ENCODE measurements around the gene L2HGDH.

Gene L2HGDH

GRCh38 chr14:50229681-50230080, 82.3 kb downstream of the L2HGDH start:
- DNase-seq (ENCODE audit: low spot score) = no peak

- no peak for DNase-seq (ENCODE audit: low spot score)
Measured at GRCh38 chr14:50228313-50228712, 83.7 kb downstream of the L2HGDH start.

- no peak for DNase-seq (ENCODE audit: low spot score)
Measured at GRCh38 chr14:50225974-50226297, 86.1 kb downstream of the L2HGDH start.

GRCh38 chr14:50225067-50225973, 86.7 kb downstream of the L2HGDH start:
- no peak for DNase-seq (ENCODE audit: low spot score)

- DNase-seq (ENCODE audit: low spot score) = no peak
Measured at GRCh38 chr14:50222055-50222613, 89.9 kb downstream of the L2HGDH start.

GRCh38 chr14:50218501-50218900, 93.5 kb downstream of the L2HGDH start:
- DNase-seq (ENCODE audit: low spot score) = no peak

- DNase-seq (ENCODE audit: low spot score) = no peak
Measured at GRCh38 chr14:50215416-50215815, 96.6 kb downstream of the L2HGDH start.

GRCh38 chr14:50213795-50214194, 98.2 kb downstream of the L2HGDH start:
- no peak for DNase-seq (ENCODE audit: low spot score)

GRCh38 chr14:50212726-50213125, 99.3 kb downstream of the L2HGDH start:
- DNase-seq (ENCODE audit: low spot score) = no peak

- DNase-seq (ENCODE audit: low spot score) = no peak
Measured at GRCh38 chr14:50210074-50210473, 102.0 kb downstream of the L2HGDH start.

GRCh38 chr14:50198499-50198898, 113.5 kb downstream of the L2HGDH start:
- DNase-seq (ENCODE audit: low spot score) = no peak

GRCh38 chr14:50191499-50191898, 120.5 kb downstream of the L2HGDH start:
- DNase-seq (ENCODE audit: low spot score) = no peak
